Measurements from ENCODE around the gene MAP4. TPM values are rescaled to one million over a fixed set of nuclear protein-coding genes. Genes with fewer than 3 reads are reported as not detected.

MAP4 gene
- total RNA-seq, 3 donors from 2014 or later (not counting 1 experiment from before 2014, with no cell fraction given) = 74.5 to 97.1 (median 88.9) TPM

GRCh38 chr3:47964740-47965139, 51.5 kb downstream of the MAP4 start:
- Mint-ChIP-seq H3K27ac (no peak overlapping the region), H3K4me1 (peaks cover 20 to 29% of the 10 kb centered on the region in 2 donors), H3K27me3 (ENCODE audit: low read depth in 2 of 2) (no peaks in the 10 kb centered on the region), H3K36me3 (no peaks in the 10 kb centered on the region), H3K4me3 (no peak overlapping the region), H3K9me3 (no peaks in the 10 kb centered on the region)
- intact Hi-C loops (cut with micrococcal nuclease) = no loop called here
- Histone ChIP-seq H3K9me3 (ENCODE audit: control insufficient read depth, insufficient read depth, low read length) (no peaks in the 10 kb centered on the region), H3K4me1 (ENCODE audit: control insufficient read depth, insufficient read depth, low read length) (peaks cover 7% of the 10 kb centered on the region), H3K27ac (ENCODE audit: low read length) (no peak overlapping the region), H3K36me3 (ENCODE audit: control insufficient read depth, insufficient read depth, low read length) (no peaks in the 10 kb centered on the region), H3K4me3 (ENCODE audit: low read length) (no peak overlapping the region), H3K27me3 (ENCODE audit: control insufficient read depth, insufficient read depth, low read length) (no peaks in the 10 kb centered on the region)
- no peak for TF ChIP-seq CTCF (IDR thresholded peaks at IDR 0.05)
- no peak for ATAC-seq
- DNase-seq = no peak
- WGBS (ENCODE audit: insufficient coverage) = 100% methylated on average over 2 of the region's 4 CpGs

- Histone ChIP-seq H3K36me3 (ENCODE audit: control insufficient read depth, insufficient read depth, low read length) (no peaks in the 10 kb centered on the region), H3K4me3 (ENCODE audit: low read length) (no peak overlapping the region), H3K27me3 (ENCODE audit: control insufficient read depth, insufficient read depth, low read length) (no peaks in the 10 kb centered on the region), H3K27ac (ENCODE audit: low read length) (no peak overlapping the region), H3K4me1 (ENCODE audit: control insufficient read depth, insufficient read depth, low read length) (peaks cover 7% of the 10 kb centered on the region), H3K9me3 (ENCODE audit: control insufficient read depth, insufficient read depth, low read length) (no peaks in the 10 kb centered on the region)
- no peaks in the 10 kb centered on the region for H3K9me3 Mint-ChIP-seq
- peaks cover 20 to 29% of the 10 kb centered on the region in 2 donors for H3K4me1 Mint-ChIP-seq
- TF ChIP-seq CTCF (IDR thresholded peaks at IDR 0.05) = no peak
- ATAC-seq (peak in 1 of 3 donors; percentile 21), DNase-seq (peak in 1 of 2 donors; percentile 46)
- intact Hi-C loops (cut with micrococcal nuclease) = no loop called here
- H3K36me3 Mint-ChIP-seq = no peaks in the 10 kb centered on the region
- no peaks in the 10 kb centered on the region for H3K27me3 Mint-ChIP-seq (ENCODE audit: low read depth in 2 of 2)
- peak overlapping the region in 1 of 2 donors; percentile 61 for H3K27ac Mint-ChIP-seq
- H3K4me3 Mint-ChIP-seq = no peak overlapping the region
- WGBS (ENCODE audit: insufficient coverage) = 39% methylated on average over 4 of the region's 5 CpGs
These were observed 54.2 kb downstream of the MAP4 start for GRCh38 chr3:47961815-47962606.

GRCh38 chr3:47961036-47961435, 55.2 kb downstream of the MAP4 start:
- intact Hi-C loops (cut with micrococcal nuclease) = no loop called here
- ATAC-seq = no peak
- Histone ChIP-seq H3K27ac (ENCODE audit: low read length) (no peak overlapping the region), H3K4me1 (ENCODE audit: control insufficient read depth, insufficient read depth, low read length) (peaks cover 7% of the 10 kb centered on the region), H3K9me3 (ENCODE audit: control insufficient read depth, insufficient read depth, low read length) (no peaks in the 10 kb centered on the region), H3K27me3 (ENCODE audit: control insufficient read depth, insufficient read depth, low read length) (no peaks in the 10 kb centered on the region), H3K4me3 (ENCODE audit: low read length) (no peak overlapping the region), H3K36me3 (ENCODE audit: control insufficient read depth, insufficient read depth, low read length) (no peaks in the 10 kb centered on the region)
- no peak overlapping the region for H3K4me3 Mint-ChIP-seq
- no peaks in the 10 kb centered on the region for H3K27me3 Mint-ChIP-seq (ENCODE audit: low read depth in 2 of 2)
- no peaks in the 10 kb centered on the region for H3K9me3 Mint-ChIP-seq
- no peaks in the 10 kb centered on the region for H3K36me3 Mint-ChIP-seq
- DNase-seq = no peak
- no peak for TF ChIP-seq CTCF (IDR thresholded peaks at IDR 0.05)
- H3K27ac Mint-ChIP-seq = no peak overlapping the region
- WGBS (ENCODE audit: insufficient coverage) = 100% methylated on average over 1 of the region's 1 CpG
- peaks cover 20 to 32% of the 10 kb centered on the region in 2 donors for H3K4me1 Mint-ChIP-seq
